Measurements from ENCODE around the gene LPAR2. TPM values are rescaled to one million over a fixed set of nuclear protein-coding genes. Genes with fewer than 3 reads are reported as not detected.
A peak's percentile ranks its signal among the peaks of the same experiment; 100 is the strongest.
"Not testable (repeated sequence)": the region's sequence is repeated elsewhere in the genome, so short reads cannot be mapped to it uniquely, and the experiment has no call there.

LPAR2 gene
- total RNA-seq, 4 donors from 2014 or later, result 27.4 to 36.2 (median 32.6) TPM

DNA sequence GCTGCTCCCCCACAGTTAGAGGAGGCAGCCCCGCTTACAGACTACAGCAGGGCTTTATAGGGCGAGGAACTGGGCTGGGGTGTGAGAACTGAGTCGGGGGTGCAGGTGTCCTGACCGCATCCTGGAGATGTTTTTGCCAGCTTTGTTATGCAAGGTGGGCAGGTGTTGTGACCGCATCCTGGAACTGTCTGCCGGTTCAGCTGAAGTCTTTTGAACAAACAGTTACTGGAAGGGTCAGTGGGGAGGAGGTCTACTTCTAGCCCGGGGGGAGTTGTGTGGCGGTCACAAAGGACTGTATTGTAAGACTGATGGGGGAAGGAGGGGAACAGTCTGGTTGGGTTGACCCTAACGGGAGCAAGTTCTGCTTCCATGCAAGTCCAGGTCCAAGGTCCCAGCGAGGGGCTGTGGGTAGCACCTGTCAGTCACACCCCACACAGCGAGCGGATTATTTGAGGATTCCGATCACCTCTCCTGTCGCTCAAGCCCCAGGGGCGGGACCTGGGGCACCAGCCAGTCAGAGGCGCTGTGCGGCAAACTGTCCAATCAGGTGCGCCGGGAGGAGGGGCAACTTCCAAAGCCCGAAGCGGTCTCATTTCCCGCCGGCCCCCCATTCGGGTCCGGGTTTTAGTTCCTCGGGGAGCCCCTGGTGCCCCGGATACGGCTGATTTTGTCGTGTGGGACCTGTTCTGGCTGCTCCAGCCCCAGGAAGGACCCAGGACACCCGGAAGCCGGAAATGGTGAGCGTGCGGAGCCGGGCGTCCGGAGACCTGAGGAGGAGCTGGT lies 40.4 kb upstream of the LPAR2 start, which contains the start of gene ZNF101:
ZNF101 (plus strand) TSS at position 610 of the 783 bp plus-strand sequence; CDS start at position 735, 125 bp downstream.
- Histone ChIP-seq H3K4me3 (peak within 1 kb of the TSS; percentile 76), H3K4me1 (peaks cover 23% of the 10 kb centered on the region), H3K27ac (peak within 1 kb of the TSS; percentile 85), H3K27me3 (no peaks in the 10 kb centered on the region), H3K36me3 (peaks cover 12% of the 10 kb centered on the region), H3K9me3 (no peaks in the 10 kb centered on the region)
- 6% methylated on average over 30 of the region's 36 CpGs for WGBS
- DNase-seq (ENCODE audit: low spot score in 2 of 2), result peak; percentile 96 to 97
- TF ChIP-seq, protein P1, sequence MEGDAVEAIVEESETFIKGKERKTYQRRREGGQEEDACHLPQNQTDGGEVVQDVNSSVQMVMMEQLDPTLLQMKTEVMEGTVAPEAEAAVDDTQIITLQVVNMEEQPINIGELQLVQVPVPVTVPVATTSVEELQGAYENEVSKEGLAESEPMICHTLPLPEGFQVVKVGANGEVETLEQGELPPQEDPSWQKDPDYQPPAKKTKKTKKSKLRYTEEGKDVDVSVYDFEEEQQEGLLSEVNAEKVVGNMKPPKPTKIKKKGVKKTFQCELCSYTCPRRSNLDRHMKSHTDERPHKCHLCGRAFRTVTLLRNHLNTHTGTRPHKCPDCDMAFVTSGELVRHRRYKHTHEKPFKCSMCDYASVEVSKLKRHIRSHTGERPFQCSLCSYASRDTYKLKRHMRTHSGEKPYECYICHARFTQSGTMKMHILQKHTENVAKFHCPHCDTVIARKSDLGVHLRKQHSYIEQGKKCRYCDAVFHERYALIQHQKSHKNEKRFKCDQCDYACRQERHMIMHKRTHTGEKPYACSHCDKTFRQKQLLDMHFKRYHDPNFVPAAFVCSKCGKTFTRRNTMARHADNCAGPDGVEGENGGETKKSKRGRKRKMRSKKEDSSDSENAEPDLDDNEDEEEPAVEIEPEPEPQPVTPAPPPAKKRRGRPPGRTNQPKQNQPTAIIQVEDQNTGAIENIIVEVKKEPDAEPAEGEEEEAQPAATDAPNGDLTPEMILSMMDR (IDR thresholded peaks at IDR 0.05), result no peak
- TF ChIP-seq POLR2A (IDR thresholded peaks at IDR 0.05), result peak; percentile 24 to 26
- TF ChIP-seq POLR2AphosphoS5 (IDR thresholded peaks at IDR 0.05), result peak in 1 of 3 donors; percentile 34
- no peak for TF ChIP-seq EP300 (IDR thresholded peaks at IDR 0.05)

DNA sequence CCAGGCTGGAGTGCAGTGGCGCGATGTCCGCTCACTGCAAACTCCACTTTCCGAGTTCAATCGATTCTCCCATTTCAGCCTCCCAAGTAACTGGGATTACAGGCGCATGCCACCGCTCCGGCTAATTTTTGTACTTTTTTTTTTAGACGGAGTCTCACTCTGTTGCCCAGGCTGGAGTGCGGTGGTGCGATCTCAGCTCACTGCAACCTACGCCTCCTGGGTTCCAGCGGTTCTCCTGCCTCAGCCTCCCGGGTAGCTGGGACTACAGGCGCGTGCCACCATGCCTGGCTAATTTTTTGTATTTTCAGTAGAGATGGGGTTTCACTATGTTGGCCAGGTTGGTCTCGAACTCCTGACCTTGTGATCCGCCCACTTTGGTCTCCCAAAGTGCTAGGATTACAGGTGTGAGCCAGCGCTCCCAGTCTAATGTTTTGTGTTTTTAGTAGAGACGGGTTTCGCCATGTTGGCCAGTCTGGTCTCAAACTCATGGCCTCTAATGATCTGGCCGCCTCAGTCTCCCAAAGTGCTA lies 37.5 kb upstream of the LPAR2 start:
- not testable (repeated sequence) for DNase-seq (ENCODE audit: low spot score in 2 of 2); H3K27me3 ChIP-seq; H3K4me3 ChIP-seq; H3K27ac ChIP-seq; H3K9me3 ChIP-seq; H3K36me3 ChIP-seq
- WGBS, result over 99% methylated on average over 22 of the region's 22 CpGs
- H3K4me1 ChIP-seq, result peaks cover 45% of the 10 kb centered on the region

DNA sequence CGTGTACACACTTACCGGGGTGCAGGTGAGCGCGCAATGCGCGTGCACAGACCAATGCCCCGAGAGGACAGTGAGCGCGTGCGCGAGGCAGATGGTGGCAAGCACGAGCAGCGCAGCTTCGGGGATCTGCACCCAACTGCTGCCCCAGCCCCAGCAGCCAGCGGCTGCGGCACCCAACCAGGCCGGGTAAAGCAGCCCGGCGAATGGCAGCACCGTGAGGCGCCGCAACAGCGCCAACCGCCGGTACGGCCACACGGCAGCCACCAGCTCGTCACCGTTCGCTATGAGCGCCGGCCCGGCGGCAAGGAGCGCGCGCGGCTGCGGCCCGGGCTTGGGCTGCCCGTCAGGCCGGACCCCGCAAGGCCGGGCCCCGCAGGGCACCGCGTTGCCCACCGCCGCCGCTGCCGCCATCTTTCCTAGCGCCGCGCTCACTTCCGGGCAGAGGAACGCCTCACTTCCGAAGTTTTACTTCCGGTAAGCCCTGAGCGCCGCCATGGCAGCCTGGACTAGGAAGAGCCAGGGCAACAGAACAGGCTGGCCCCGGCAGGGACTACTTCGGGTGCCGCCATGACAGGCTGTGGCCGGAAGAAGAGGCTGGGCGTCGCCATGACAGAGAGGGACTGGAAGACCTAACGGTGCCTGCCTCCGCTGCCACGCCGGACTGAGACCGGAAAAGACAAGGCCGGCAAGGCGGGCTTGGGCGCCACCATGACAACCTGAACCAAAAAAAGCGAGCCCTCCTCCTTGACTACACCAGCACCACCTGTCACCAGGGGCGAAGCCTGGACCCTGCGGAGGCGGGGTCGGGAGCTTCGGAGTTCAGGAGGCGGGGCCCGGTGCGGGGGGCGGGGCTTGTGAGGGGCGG lies 35.5 kb upstream of the LPAR2 start, which contains the start of gene ATP13A1:
ATP13A1 (minus strand) TSS at position 421 of the 865 bp plus-strand sequence; CDS start at position 411, 10 bp downstream.
- Histone ChIP-seq H3K4me1 (peaks cover 32% of the 10 kb centered on the region), H3K27me3 (no peaks in the 10 kb centered on the region), H3K27ac (peak within 1 kb of the TSS; percentile 96), H3K9me3 (no peaks in the 10 kb centered on the region), H3K4me3 (peak within 1 kb of the TSS; percentile 99), H3K36me3 (peaks cover 14% of the 10 kb centered on the region)
- TF ChIP-seq EP300 (IDR thresholded peaks at IDR 0.05) (no peak), POLR2A (IDR thresholded peaks at IDR 0.05) (peak in 1 of 2 donors; percentile 67), POLR2AphosphoS5 (IDR thresholded peaks at IDR 0.05) (peak; percentile 4 to 95 (median 89))
- TF ChIP-seq, protein P1 (IDR thresholded peaks at IDR 0.05), result peak in 1 of 2 donors; percentile 18
- 0% methylated on average over 4 of the region's 85 CpGs for WGBS
- peak; percentile 98 for DNase-seq (ENCODE audit: low spot score in 2 of 2)

DNA sequence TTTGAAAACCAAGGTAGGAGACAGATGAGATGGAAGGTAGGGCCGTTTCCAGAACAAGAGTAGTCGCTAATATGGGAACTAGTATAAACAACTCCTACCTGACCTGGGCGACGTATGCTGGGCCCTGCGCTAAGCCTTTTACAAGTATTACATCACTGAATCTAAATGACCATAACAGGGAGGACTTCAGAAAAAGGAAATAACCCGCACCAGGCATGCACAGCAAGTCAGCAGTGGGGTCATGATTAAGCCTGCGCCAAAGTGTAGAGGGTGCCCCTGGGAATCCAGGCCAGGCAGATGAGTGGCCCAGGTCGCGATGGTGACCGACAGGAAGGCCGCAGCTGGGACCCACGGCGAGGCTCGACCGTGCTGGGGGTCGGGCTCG lies 34.8 kb upstream of the LPAR2 start:
- Histone ChIP-seq H3K36me3 (peaks cover 20% of the 10 kb centered on the region), H3K4me3 (peak overlapping the region; percentile 99), H3K27ac (peak overlapping the region; percentile 96), H3K4me1 (peaks cover 26% of the 10 kb centered on the region), H3K27me3 (no peaks in the 10 kb centered on the region), H3K9me3 (no peaks in the 10 kb centered on the region)
- TF ChIP-seq POLR2A (IDR thresholded peaks at IDR 0.05) (no peak), POLR2AphosphoS5 (IDR thresholded peaks at IDR 0.05) (no peak), EP300 (IDR thresholded peaks at IDR 0.05) (no peak)
- TF ChIP-seq, protein P1 (IDR thresholded peaks at IDR 0.05), result no peak
- 25% methylated on average over 5 of the region's 17 CpGs for WGBS
- DNase-seq (ENCODE audit: low spot score in 2 of 2), result peak in 1 of 2 donors; percentile 73

DNA sequence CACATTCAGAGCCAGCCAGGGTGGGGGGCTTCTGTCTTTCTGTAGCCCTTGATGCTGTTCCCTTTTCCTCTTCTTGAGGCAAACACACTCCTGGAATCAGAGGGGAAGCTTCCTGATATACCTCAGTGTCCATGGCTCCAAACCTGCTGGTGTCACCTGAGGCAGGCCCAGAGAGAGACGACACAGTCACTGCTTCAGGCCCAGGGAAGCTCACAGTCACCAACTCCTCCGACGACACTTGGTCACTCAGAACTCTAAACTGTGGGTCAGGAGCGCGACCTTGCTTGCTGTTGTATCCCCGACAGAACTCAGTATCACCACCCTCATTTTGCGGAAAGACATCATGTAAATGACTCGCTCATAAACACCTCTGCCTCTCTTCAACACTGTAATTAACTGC lies 34.3 kb upstream of the LPAR2 start:
- TF ChIP-seq EP300 (IDR thresholded peaks at IDR 0.05) (no peak), POLR2A (IDR thresholded peaks at IDR 0.05) (no peak), POLR2AphosphoS5 (IDR thresholded peaks at IDR 0.05) (no peak)
- no peaks in the 10 kb centered on the region for H3K9me3 ChIP-seq
- no peak for DNase-seq (ENCODE audit: low spot score in 2 of 2)
- H3K4me3 ChIP-seq, result peak overlapping the region; percentile 99
- H3K36me3 ChIP-seq, result peaks cover 25% of the 10 kb centered on the region
- H3K4me1 ChIP-seq, result peaks cover 26% of the 10 kb centered on the region
- H3K27me3 ChIP-seq, result no peaks in the 10 kb centered on the region
- H3K27ac ChIP-seq, result no peak overlapping the region
- 86% methylated on average over 8 of the region's 8 CpGs for WGBS

Measured in suprapubic skin (tissue), 4 donors.